A549 (cell line): ENCODE results near the gene TGFBR3L. TPM values are rescaled to one million over a fixed set of nuclear protein-coding genes. Genes with fewer than 3 reads are reported as not detected.
A peak's percentile ranks its signal among the peaks of the same experiment; 100 is the strongest.

Experiments
- ATAC-seq, 2 experiments: fragments of 200-7000 bp in 1 of 2; fragments of >200 bp in 1 of 2; cut with Nextera tagmentation in 1 of 2; cut with Tn5 transposase in 1 of 2; 3 replicates each; pipeline versions ENCODE4 v1.8.0 to v1.9.1; 2018 to 2020; ENCODE audit warnings: mild to moderate bottlenecking in 1 of 2, moderate library complexity in 1 of 2
- CTCF ChIA-PET: fragments of 300-600 bp; sonication (Branson Sonifier 250); formaldehyde crosslinking; extraction: SDS; loops from one replicate; lab custom pipeline; 2021; ENCODE audit warnings: antibody characterized with exemption, inconsistent platforms; lab: Yijun Ruan, JAX
- POLR2A ChIA-PET: fragments of 350-600 bp; formaldehyde crosslinking; extraction: SDS; loops from one replicate; lab custom pipeline; 2021; ENCODE audit warnings: antibody characterized with exemption, inconsistent platforms; lab: Yijun Ruan, JAX
- DNase-seq, 2 experiments: peaks; one replicate each; pipeline versions ENCODE4 v3.0.0 to v3.0.0-alpha.2; 2011 to 2016; ENCODE audit warnings: low read depth in 1 of 2, low spot score in 1 of 2
- FAIRE-seq: peaks from 2 replicates; lab custom pipeline; 2011; peaks lifted over from hg19 to GRCh38; lab: Jason Lieb, UNC
- H3K27ac ChIP-seq, 2 experiments: fragments of >200 bp; sonication (Bioruptor Twin); formaldehyde crosslinking; 3 replicates each; pipeline ENCODE4 v1.5.1; 2016 to 2017
- H3K4me1 ChIP-seq: fragments of >200 bp; sonication (Bioruptor Twin); formaldehyde crosslinking; 3 replicates; pipeline ENCODE4 v1.6.1; 2016
- H3K4me2 ChIP-seq: fragments of >200 bp; sonication (Bioruptor Twin); formaldehyde crosslinking; 3 replicates; pipeline ENCODE4 v1.6.1; 2016
- H3K4me3 ChIP-seq: fragments of >200 bp; sonication (Bioruptor Twin); formaldehyde crosslinking; 3 replicates; pipeline ENCODE4 v1.5.1; 2016
- H3K9me3 ChIP-seq: fragments of >200 bp; sonication (Bioruptor Twin); formaldehyde crosslinking; 3 replicates; pipeline ENCODE4 v1.6.1; 2016
- ATOH8 ChIP-seq: fragments of 250-450 bp; sonication (Bioruptor Pico); IDR thresholded peaks from 2 replicates; pipeline ENCODE4 v1.5.0; 2020; ENCODE audit warnings: low read depth, mild to moderate bottlenecking, moderate library complexity
- BHLHE40 ChIP-seq: IDR thresholded peaks from 2 replicates; pipeline ENCODE4 v1.6.1; 2012; ENCODE audit warnings: low read depth, low read length, inconsistent platforms
- CEBPB ChIP-seq, 2 experiments: fragments of >200 bp in 1 of 2; sonication (Bioruptor Twin) in 1 of 2; formaldehyde crosslinking in 1 of 2; IDR thresholded peaks; 2 replicates each; pipeline ENCODE4 v1.6.1; 2012 to 2016
- CTCF ChIP-seq: fragments of >200 bp; sonication (Bioruptor Twin); formaldehyde crosslinking; IDR thresholded peaks from 3 replicates; pipeline ENCODE4 v1.5.1; 2016
- EHMT2 ChIP-seq: fragments of 200-600 bp; sonication (generic); IDR thresholded peaks from 2 replicates; pipeline ENCODE4 v1.6.1; 2016; ENCODE audit warnings: antibody characterized with exemption, low read depth, mild to moderate bottlenecking, moderate library complexity
- FOSL2 ChIP-seq, 2 experiments: fragments of 450-650 bp in 1 of 2; fragments of >200 bp in 1 of 2; sonication (Bioruptor Twin) in 1 of 2; formaldehyde crosslinking; IDR thresholded peaks; 2 replicates each; pipeline versions ENCODE4 v1.5.0 to v1.6.1; 2016 to 2020; ENCODE audit warnings: mild to moderate bottlenecking in 1 of 2, moderate library complexity in 1 of 2
- HEYL ChIP-seq: fragments of 250-450 bp; sonication (Bioruptor Pico); IDR thresholded peaks from 2 replicates; pipeline ENCODE4 v1.8.0; 2021; ENCODE audit warnings: mild to moderate bottlenecking, moderate library complexity
- KDM1A ChIP-seq: fragments of 200-600 bp; sonication (generic); IDR thresholded peaks from 2 replicates; pipeline ENCODE4 v1.6.1; 2016; ENCODE audit warnings: low read depth, mild to moderate bottlenecking
- MAZ ChIP-seq: fragments of 150-350 bp; IDR thresholded peaks from 2 replicates; pipeline ENCODE4 v1.6.1; 2014; ENCODE audit warnings: antibody characterized with exemption, low read depth, low read length, borderline replicate concordance
- MYC ChIP-seq: IDR thresholded peaks from 2 replicates; pipeline ENCODE4 v1.6.1; 2012; ENCODE audit warnings: mild to moderate bottlenecking, inconsistent platforms, low read length, improper control_type of control experiment, borderline replicate concordance
- NPAS2 ChIP-seq: fragments of 250-450 bp; sonication (Bioruptor Pico); IDR thresholded peaks from 2 replicates; pipeline ENCODE4 v1.8.0; 2022; ENCODE audit warnings: mild to moderate bottlenecking, moderate library complexity, borderline replicate concordance
- NR3C1 ChIP-seq: fragments of >200 bp; sonication (Bioruptor Twin); formaldehyde crosslinking; IDR thresholded peaks from 3 replicates; pipeline ENCODE4 v1.6.1; 2017
- POLR2A ChIP-seq: IDR thresholded peaks from 2 replicates; pipeline ENCODE4 v1.6.1; 2012; ENCODE audit warnings: mild to moderate bottlenecking, low read length
- RAD21 ChIP-seq, 2 experiments: fragments of >200 bp in 1 of 2; sonication (Bioruptor Twin) in 1 of 2; formaldehyde crosslinking in 1 of 2; IDR thresholded peaks in 1 of 2; conservative IDR thresholded peaks in 1 of 2; 2 replicates in 1 of 2; 3 replicates in 1 of 2; pipeline ENCODE4 v1.6.1; 2012 to 2018; ENCODE audit warnings: inconsistent platforms in 1 of 2
- RFX5 ChIP-seq: fragments of 450-650 bp; IDR thresholded peaks from 2 replicates; pipeline ENCODE4 v1.7.1; 2014; ENCODE audit warnings: antibody characterized with exemption, mild to moderate bottlenecking, moderate library complexity
- RNF2 ChIP-seq: fragments of 200-600 bp; sonication (generic); IDR thresholded peaks from 2 replicates; pipeline ENCODE4 v1.6.1; 2016; ENCODE audit warnings: low read depth, mild to moderate bottlenecking, antibody characterized with exemption, moderate library complexity, borderline replicate concordance
- WGBS: methylation state at CpG from one replicate; pipeline ENCODE4 v1.1.6; 2017; ENCODE audit errors: missing lambda C conversion rate; 5-methylcytosine and 5-hydroxymethylcytosine counted together
- polyA plus RNA-seq, 4 experiments: library from polyadenylated mRNA; depleted of rRNA in 3 of 4; stranded (reverse); fragments of >200 nt; fragmentation: RNase III in 1 of 4; extraction: RNeasy Plus Mini Kit Qiagen cat#74134 plus additional on column Dnase treatment in 1 of 4; gene quantifications; 2 replicates in 3 of 4; 3 replicates in 1 of 4; pipeline ENCODE4 v1.2.3, GENCODE V29; 2011 to 2017
- TF ChIP-seq, protein P1 (sequence below): IDR thresholded peaks from 2 replicates; pipeline ENCODE4 v1.6.1; 2012; ENCODE audit warnings: low read depth, borderline replicate concordance
- TF ChIP-seq, protein P2 (sequence below): IDR thresholded peaks from 2 replicates; pipeline ENCODE4 v1.6.1; 2012

The TGFBR3L gene
- polyA plus RNA-seq, 2 of the 4 experiments (the other 2 are of a cell fraction) = 0.21 to 1.2 TPM

DNA sequence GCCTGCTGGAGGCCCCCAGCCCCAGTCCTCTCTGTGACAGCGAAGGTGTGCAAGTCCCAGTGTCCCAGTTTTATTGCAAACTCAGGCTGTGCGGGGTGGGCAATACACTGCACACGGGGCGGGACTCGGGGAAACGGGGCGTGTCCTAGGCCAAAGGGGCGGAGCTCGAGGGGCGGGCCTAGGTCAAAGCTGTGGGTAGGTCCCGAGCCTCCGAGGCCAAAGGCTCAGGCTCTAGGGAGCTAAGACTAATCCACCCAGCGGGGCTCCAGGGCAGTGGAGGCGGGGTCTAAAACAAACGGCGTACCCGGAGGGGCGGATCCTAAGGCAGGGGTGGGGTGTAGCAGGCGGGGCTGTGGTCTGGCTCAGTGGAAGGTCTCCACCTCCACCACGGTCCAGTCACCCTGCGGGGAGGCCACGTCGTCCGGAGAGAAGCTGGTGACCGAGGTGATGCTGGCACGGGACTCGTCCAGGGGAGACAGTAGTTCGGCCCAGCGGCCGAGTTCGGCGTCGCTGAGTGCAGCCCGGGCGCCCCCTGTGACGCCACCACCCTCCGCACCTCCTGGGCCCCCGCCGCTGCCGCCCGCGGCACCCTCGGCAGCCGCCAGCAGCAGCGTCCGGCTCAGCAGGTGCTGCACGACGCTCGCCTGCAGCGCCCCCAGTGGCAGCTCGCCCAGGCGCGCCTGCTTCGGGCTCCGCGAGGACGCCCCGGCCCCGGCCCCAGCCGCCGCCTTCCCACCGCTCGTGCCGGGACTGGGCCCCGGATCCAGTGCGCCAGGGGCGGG is 45.8 kb upstream of the TGFBR3L start:
- ChIA-PET CTCF (interaction anchor here (0.6 to 2.5 kb wide), 26 partner anchors 9 to 287 kb away, joined by 3 to 25 read pairs (median 6); partner anchors contain the start of genes MAP2K7, SNAPC2 and TIMM44), POLR2A (interaction anchor here (0.7 to 2.2 kb wide), 8 partner anchors 16 to 363 kb away, joined by 3 to 13 read pairs (median 4); partner anchors contain the start of genes LRRC8E, MAP2K7, SNAPC2 and TIMM44)
- 0% methylated on average over 6 of the region's 67 CpGs for WGBS
- Histone ChIP-seq H3K4me1 (peaks cover 28% of the 10 kb centered on the region), H3K9me3 (no peaks in the 10 kb centered on the region), H3K4me2 (peak overlapping the region; percentile 81), H3K4me3 (peak overlapping the region; percentile 54), H3K27ac (peak overlapping the region; percentile 59 to 82)
- ATAC-seq (peak; percentile 40 to 65), DNase-seq (peak; percentile 83 to 91)
- no peak for TF ChIP-seq HEYL (CRISPR knock-in tag)
- no peak for TF ChIP-seq NR3C1
- no peak for TF ChIP-seq CEBPB (IDR thresholded peaks at IDR 0.05)
- TF ChIP-seq NPAS2 (CRISPR knock-in tag) = no peak
- TF ChIP-seq KDM1A = no peak
- no peak for TF ChIP-seq FOSL2 (IDR thresholded peaks at IDR 0.05)
- TF ChIP-seq FOSL2 (CRISPR knock-in tag; IDR thresholded peaks at IDR 0.05) = 0 out of 2 replicates have a peak, but pooled peaks have one; percentile 9
- peak; percentile 72 for TF ChIP-seq CTCF
- TF ChIP-seq POLR2A = peak; percentile 35
- no peak for TF ChIP-seq RAD21 (conservative IDR thresholded peaks at IDR 0.05 in 1 of 2, IDR thresholded peaks at IDR 0.05 in 1 of 2)
- TF ChIP-seq ATOH8 = no peak
- TF ChIP-seq MAZ = no peak
- TF ChIP-seq, protein P1, sequence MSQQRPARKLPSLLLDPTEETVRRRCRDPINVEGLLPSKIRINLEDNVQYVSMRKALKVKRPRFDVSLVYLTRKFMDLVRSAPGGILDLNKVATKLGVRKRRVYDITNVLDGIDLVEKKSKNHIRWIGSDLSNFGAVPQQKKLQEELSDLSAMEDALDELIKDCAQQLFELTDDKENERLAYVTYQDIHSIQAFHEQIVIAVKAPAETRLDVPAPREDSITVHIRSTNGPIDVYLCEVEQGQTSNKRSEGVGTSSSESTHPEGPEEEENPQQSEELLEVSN = peak; percentile 57; the same call in 1 of the 2 replicates
- TF ChIP-seq EHMT2 = no peak
- TF ChIP-seq RFX5 = no peak
- TF ChIP-seq BHLHE40 = 0 out of 2 replicates have a peak, but pooled peaks have one; percentile 24
- no peak for TF ChIP-seq MYC
- TF ChIP-seq, protein P2, sequence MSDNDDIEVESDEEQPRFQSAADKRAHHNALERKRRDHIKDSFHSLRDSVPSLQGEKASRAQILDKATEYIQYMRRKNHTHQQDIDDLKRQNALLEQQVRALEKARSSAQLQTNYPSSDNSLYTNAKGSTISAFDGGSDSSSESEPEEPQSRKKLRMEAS = peak; percentile 36; the same call in 1 of the 2 replicates
- no peak for TF ChIP-seq RNF2
- TF ChIP-seq, all 56 proteins: peak for 6
- no peak for FAIRE-seq

- no peaks in the 10 kb centered on the region for H3K9me3 ChIP-seq
- H3K4me3 ChIP-seq = peak overlapping the region; percentile 54
- WGBS = no CpG with 5 or more reads among the region's 47 CpGs
- FAIRE-seq (no peak), DNase-seq (peak in 1 of 2 experiments; percentile 84), ATAC-seq (peak; percentile 28 to 42)
- peak overlapping the region; percentile 47 to 82; a peak in 5 of 6 replicates for H3K27ac ChIP-seq
- POLR2A ChIA-PET = interaction anchor here (0.9 to 2.2 kb wide), 7 partner anchors 17 to 363 kb away, joined by 3 to 10 read pairs (median 4); partner anchors contain the start of genes LRRC8E, MAP2K7, SNAPC2 and TIMM44
- CTCF ChIA-PET = interaction anchor here (0.7 to 2.5 kb wide), 22 partner anchors 8 to 288 kb away, joined by 3 to 25 read pairs (median 8); partner anchors contain the start of genes MAP2K7, SNAPC2 and TIMM44
- peaks cover 29% of the 10 kb centered on the region for H3K4me1 ChIP-seq
- TF ChIP-seq, protein P2 = peak; percentile 27; the same call in 1 of the 2 replicates
- no peak for TF ChIP-seq NR3C1
- H3K4me2 ChIP-seq = peak overlapping the region; percentile 81
Observed at GRCh38 chr19:7869453-7869909, 45.1 kb upstream of the TGFBR3L start.
